Measurements from ENCODE around the gene BBX.

BBX gene

GRCh38 chr3:107806021-107806420 is 283.3 kb downstream of the BBX start:
- no peak for FAIRE-seq
- DNase-seq (ENCODE audit: insufficient read length, low spot score): no peak
- TF ChIP-seq POU2F2 (IDR thresholded peaks at IDR 0.05; ENCODE audit: low read depth, low read length): no peak
- no peak for TF ChIP-seq POLR2AphosphoS5 (IDR thresholded peaks at IDR 0.05; ENCODE audit: low read depth, low read length)

GRCh38 chr3:107806536-107806935 is 283.8 kb downstream of the BBX start:
- FAIRE-seq (no peak), DNase-seq (ENCODE audit: insufficient read length, low spot score) (no peak)
- TF ChIP-seq SPI1 (IDR thresholded peaks at IDR 0.05; ENCODE audit: low read depth, low read length): no peak
- no peak for TF ChIP-seq POLR2AphosphoS5 (IDR thresholded peaks at IDR 0.05; ENCODE audit: low read depth, low read length)
- TF ChIP-seq POU2F2 (IDR thresholded peaks at IDR 0.05; ENCODE audit: low read depth, low read length): no peak
- TF ChIP-seq POLR2A (IDR thresholded peaks at IDR 0.05; ENCODE audit: low read depth, low read length): no peak
- TF ChIP-seq PAX5 (IDR thresholded peaks at IDR 0.05; ENCODE audit: insufficient read depth, low read length, severe bottlenecking): no peak
- TF ChIP-seq TAF1 (IDR thresholded peaks at IDR 0.05; ENCODE audit: low read depth, low read length): no peak

- FAIRE-seq: no peak
- TF ChIP-seq POLR2A (IDR thresholded peaks at IDR 0.05; ENCODE audit: low read depth, low read length) (no peak), POLR2AphosphoS5 (IDR thresholded peaks at IDR 0.05; ENCODE audit: low read depth, low read length) (no peak)
- DNase-seq (ENCODE audit: insufficient read length, low spot score): no peak
Measured at GRCh38 chr3:107810171-107811071, 287.7 kb downstream of the BBX start.

- TF ChIP-seq POLR2AphosphoS5 (IDR thresholded peaks at IDR 0.05; ENCODE audit: low read depth, low read length) (no peak), POLR2A (IDR thresholded peaks at IDR 0.05; ENCODE audit: low read depth, low read length) (no peak), PAX5 (IDR thresholded peaks at IDR 0.05; ENCODE audit: insufficient read depth, low read length, severe bottlenecking) (no peak), SPI1 (IDR thresholded peaks at IDR 0.05; ENCODE audit: low read depth, low read length) (no peak), TAF1 (IDR thresholded peaks at IDR 0.05; ENCODE audit: low read depth, low read length) (no peak), POU2F2 (IDR thresholded peaks at IDR 0.05; ENCODE audit: low read depth, low read length) (no peak)
- DNase-seq (ENCODE audit: insufficient read length, low spot score): no peak
- FAIRE-seq: no peak
Measured at GRCh38 chr3:107813026-107813425, 290.3 kb downstream of the BBX start.

- DNase-seq (ENCODE audit: insufficient read length, low spot score): no peak
- FAIRE-seq: no peak
- TF ChIP-seq SPI1 (IDR thresholded peaks at IDR 0.05; ENCODE audit: low read depth, low read length): no peak
- no peak for TF ChIP-seq PAX5 (IDR thresholded peaks at IDR 0.05; ENCODE audit: insufficient read depth, low read length, severe bottlenecking)
- TF ChIP-seq POLR2AphosphoS5 (IDR thresholded peaks at IDR 0.05; ENCODE audit: low read depth, low read length): no peak
- no peak for TF ChIP-seq POU2F2 (IDR thresholded peaks at IDR 0.05; ENCODE audit: low read depth, low read length)
- no peak for TF ChIP-seq TAF1 (IDR thresholded peaks at IDR 0.05; ENCODE audit: low read depth, low read length)
- TF ChIP-seq POLR2A (IDR thresholded peaks at IDR 0.05; ENCODE audit: low read depth, low read length): no peak
Measured at GRCh38 chr3:107816107-107816506, 293.3 kb downstream of the BBX start.

GRCh38 chr3:107817076-107817475 is 294.3 kb downstream of the BBX start:
- TF ChIP-seq POLR2AphosphoS5 (IDR thresholded peaks at IDR 0.05; ENCODE audit: low read depth, low read length): no peak
- no peak for TF ChIP-seq TAF1 (IDR thresholded peaks at IDR 0.05; ENCODE audit: low read depth, low read length)
- no peak for TF ChIP-seq POLR2A (IDR thresholded peaks at IDR 0.05; ENCODE audit: low read depth, low read length)
- TF ChIP-seq POU2F2 (IDR thresholded peaks at IDR 0.05; ENCODE audit: low read depth, low read length): no peak
- no peak for TF ChIP-seq SPI1 (IDR thresholded peaks at IDR 0.05; ENCODE audit: low read depth, low read length)
- FAIRE-seq: no peak
- no peak for DNase-seq (ENCODE audit: insufficient read length, low spot score)

GRCh38 chr3:107818025-107818424 is 295.3 kb downstream of the BBX start:
- TF ChIP-seq SPI1 (IDR thresholded peaks at IDR 0.05; ENCODE audit: low read depth, low read length): no peak
- no peak for TF ChIP-seq POU2F2 (IDR thresholded peaks at IDR 0.05; ENCODE audit: low read depth, low read length)
- TF ChIP-seq TAF1 (IDR thresholded peaks at IDR 0.05; ENCODE audit: low read depth, low read length): no peak
- TF ChIP-seq POLR2A (IDR thresholded peaks at IDR 0.05; ENCODE audit: low read depth, low read length): no peak
- no peak for TF ChIP-seq POLR2AphosphoS5 (IDR thresholded peaks at IDR 0.05; ENCODE audit: low read depth, low read length)
- no peak for TF ChIP-seq PAX5 (IDR thresholded peaks at IDR 0.05; ENCODE audit: insufficient read depth, low read length, severe bottlenecking)
- no peak for FAIRE-seq
- no peak for DNase-seq (ENCODE audit: insufficient read length, low spot score)

GRCh38 chr3:107819656-107820055 is 296.9 kb downstream of the BBX start:
- DNase-seq (ENCODE audit: insufficient read length, low spot score) (no peak), FAIRE-seq (no peak)
- TF ChIP-seq PAX5 (IDR thresholded peaks at IDR 0.05; ENCODE audit: insufficient read depth, low read length, severe bottlenecking) (no peak), POLR2AphosphoS5 (IDR thresholded peaks at IDR 0.05; ENCODE audit: low read depth, low read length) (no peak), SPI1 (IDR thresholded peaks at IDR 0.05; ENCODE audit: low read depth, low read length) (no peak), POLR2A (IDR thresholded peaks at IDR 0.05; ENCODE audit: low read depth, low read length) (no peak), POU2F2 (IDR thresholded peaks at IDR 0.05; ENCODE audit: low read depth, low read length) (no peak), TAF1 (IDR thresholded peaks at IDR 0.05; ENCODE audit: low read depth, low read length) (no peak)

GRCh38 chr3:107822308-107822707 is 299.5 kb downstream of the BBX start:
- FAIRE-seq: no peak
- no peak for TF ChIP-seq PAX5 (IDR thresholded peaks at IDR 0.05; ENCODE audit: insufficient read depth, low read length, severe bottlenecking)
- TF ChIP-seq TAF1 (IDR thresholded peaks at IDR 0.05; ENCODE audit: low read depth, low read length): no peak
- TF ChIP-seq POLR2A (IDR thresholded peaks at IDR 0.05; ENCODE audit: low read depth, low read length): no peak
- TF ChIP-seq POU2F2 (IDR thresholded peaks at IDR 0.05; ENCODE audit: low read depth, low read length): no peak
- no peak for DNase-seq (ENCODE audit: insufficient read length, low spot score)

- no peak for DNase-seq (ENCODE audit: insufficient read length, low spot score)
- no peak for FAIRE-seq
- TF ChIP-seq TAF1 (IDR thresholded peaks at IDR 0.05; ENCODE audit: low read depth, low read length) (no peak), POLR2AphosphoS5 (IDR thresholded peaks at IDR 0.05; ENCODE audit: low read depth, low read length) (no peak), SPI1 (IDR thresholded peaks at IDR 0.05; ENCODE audit: low read depth, low read length) (no peak), POU2F2 (IDR thresholded peaks at IDR 0.05; ENCODE audit: low read depth, low read length) (no peak), POLR2A (IDR thresholded peaks at IDR 0.05; ENCODE audit: low read depth, low read length) (no peak), PAX5 (IDR thresholded peaks at IDR 0.05; ENCODE audit: insufficient read depth, low read length, severe bottlenecking) (no peak)
Measured at GRCh38 chr3:107824822-107825371, 302.1 kb downstream of the BBX start.
